CD4-positive, alpha-beta T cell treated with Interleukin-17A for 1 hour (primary cell): ENCODE data around the gene CCDC88A.
"Not testable (repeated sequence)": the region's sequence is repeated elsewhere in the genome, so short reads cannot be mapped to it uniquely, and the experiment has no call there.

ENCODE experiments used
- DNase-seq: peaks from one replicate; pipeline ENCODE4 v3.0.0-alpha.2; 2020

The CCDC88A gene

DNA sequence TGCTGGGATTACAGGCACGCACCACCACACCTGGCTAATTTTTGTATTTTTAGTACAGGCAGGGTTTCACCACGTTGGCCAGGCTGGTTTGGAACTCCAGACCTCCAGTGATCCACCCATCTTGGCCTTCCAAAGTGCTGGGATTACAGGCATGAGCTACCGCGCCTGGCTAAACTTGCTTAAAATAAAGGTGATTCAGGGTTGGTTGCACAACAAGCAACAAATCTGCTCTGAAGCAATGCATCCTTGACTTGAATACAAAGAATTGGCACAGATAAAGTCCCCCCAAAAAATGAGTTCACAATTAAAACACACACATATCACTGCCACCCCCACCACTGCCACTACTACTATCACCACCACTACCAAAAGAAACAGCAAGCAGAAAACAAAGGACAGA is 34.9 kb downstream of the CCDC88A start:
- DNase-seq: no peak

DNA sequence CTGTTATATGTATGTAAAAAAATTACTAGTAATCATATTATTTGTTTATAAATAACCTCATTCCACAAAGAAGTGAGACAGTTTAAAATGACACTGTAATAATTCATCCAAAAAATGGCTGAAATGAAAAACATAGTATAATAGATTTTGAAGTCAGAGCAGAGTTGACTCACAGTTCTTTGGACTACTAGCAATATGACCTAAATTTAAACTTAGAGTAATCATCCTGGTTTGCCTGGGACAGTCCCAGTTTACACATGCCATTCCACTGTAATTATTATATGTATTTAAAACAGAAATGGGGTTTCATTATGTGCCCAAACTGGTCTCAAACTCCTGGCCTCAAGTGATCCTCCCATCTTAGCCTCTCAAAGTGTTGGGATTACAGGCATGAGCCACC is 48.3 kb downstream of the CCDC88A start:
- no peak for DNase-seq

DNA sequence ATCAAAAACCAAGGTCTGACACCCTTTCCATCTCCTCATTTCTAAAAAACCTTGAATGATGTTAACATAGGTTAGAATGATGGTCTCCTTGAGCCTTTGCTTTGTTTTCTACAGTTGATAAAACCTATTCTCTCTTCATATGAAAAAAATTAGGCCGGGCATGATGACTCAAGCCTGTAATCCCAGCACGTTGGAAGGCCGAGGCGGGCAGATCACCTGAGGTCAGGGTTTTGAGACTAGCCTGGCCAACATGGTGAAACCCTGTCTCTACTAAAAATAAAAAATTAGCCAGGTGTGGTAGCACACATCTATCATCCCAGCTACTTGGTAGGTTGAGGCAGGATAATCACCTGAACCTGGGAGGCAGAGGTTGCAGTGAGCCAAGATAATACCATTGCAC is 49.4 kb downstream of the CCDC88A start:
- no peak for DNase-seq

DNA sequence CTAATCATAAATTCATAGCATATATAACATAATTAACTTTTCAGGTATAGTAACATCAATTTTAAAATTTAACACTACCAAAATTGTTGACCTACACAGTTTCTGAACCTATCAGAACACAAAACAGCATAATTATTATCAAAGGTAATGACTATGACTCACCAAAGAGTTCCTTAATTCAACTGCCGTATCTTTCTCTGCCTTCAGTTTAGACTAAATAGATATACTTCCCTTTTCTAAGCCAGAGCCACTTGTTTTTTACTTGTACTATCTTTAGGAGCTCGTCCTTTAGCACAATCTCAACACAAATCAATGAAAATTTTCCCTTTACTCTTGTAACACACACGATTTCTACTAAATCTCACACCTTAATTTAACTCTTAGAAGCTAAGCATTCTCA is 54.4 kb downstream of the CCDC88A start:
- DNase-seq: no peak

DNA sequence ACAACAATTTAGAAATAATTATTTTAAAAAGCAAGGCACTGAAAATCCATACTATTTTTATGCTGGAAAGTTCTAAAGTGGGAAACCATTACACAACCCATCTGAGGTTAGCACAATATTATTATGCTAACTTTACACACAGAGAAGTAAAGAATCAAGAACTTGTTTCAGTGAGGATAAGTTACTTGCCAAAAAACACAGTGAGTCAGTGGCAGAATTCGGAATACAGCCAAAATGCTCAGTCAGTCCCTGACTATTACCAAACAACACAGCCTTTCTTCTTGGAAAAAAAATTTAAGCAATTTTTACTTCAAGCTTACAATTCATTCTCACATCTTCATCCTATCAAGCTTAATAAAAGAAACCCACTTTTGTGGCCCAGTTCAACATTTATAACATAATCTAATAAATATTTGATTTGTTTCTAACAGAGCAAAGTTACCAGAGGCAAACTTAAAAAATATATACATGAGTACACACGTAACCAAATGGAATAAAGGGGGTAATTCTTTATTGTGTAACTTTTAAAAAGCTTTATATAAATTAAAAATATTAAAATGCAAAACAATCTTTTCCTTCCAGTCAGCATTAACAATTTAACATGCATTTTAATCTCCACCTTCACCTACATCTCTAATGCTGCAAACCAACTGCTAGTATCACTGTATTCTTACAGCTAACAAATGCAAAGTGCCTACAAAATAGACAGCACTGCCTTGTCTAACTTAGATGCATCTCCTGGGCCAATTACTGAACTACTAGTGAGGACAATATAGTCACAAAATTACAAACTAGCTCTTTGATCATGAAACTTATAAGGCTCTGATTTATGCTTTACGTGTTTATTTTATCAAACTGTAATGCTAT is 55.2 kb downstream of the CCDC88A start:
- no peak for DNase-seq

DNA sequence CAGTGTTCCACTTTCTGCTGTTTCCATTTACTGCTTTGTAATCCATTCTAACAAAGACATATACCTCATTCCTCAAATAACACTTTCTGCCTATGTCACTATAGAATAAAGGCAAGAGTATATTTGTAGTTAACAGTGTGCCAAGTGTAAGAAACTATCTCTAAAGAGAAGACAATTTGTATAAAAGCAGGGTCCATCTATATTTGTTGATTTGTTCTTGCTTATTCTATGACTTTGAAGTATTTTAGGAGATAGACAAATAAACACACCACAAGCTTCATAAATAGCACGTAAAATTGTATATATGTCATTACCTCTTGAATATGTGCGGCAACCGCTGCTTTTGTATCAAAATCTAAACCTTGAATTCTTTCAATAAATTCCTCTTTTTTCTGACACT is 56.0 kb downstream of the CCDC88A start:
- DNase-seq: no peak

DNA sequence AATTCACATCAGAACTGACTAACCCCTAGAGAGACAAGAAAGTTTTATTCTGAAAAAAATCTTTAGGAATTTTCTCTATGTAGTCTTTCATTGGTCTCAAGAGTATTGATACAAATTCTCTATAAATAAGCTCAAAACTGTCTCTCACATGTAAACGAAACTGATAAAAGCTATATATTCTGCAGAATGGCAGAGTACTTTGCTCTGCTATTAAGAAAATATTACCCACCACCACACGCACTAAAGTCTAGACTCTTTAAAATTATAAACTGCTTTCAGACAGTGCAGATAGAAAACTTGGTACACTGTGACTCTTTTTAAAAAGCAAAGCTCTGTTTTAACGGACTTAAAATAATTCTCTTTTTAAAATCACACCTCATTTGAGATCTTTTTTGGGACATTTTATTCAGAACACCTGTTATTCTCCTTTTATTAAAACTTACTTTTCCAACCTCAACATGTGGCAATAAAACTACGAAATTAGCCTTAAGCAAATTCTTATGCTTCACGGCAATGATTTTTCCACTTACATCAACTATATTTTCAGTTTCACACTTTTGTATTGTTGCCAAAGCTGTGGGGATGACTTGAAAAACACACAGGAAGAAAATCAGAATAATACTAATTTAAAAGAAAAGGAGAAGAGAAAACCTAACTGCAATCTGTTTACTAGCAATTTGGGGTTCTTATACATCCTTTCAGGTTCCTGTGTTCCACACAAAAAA is 58.0 kb downstream of the CCDC88A start:
- no peak for DNase-seq

DNA sequence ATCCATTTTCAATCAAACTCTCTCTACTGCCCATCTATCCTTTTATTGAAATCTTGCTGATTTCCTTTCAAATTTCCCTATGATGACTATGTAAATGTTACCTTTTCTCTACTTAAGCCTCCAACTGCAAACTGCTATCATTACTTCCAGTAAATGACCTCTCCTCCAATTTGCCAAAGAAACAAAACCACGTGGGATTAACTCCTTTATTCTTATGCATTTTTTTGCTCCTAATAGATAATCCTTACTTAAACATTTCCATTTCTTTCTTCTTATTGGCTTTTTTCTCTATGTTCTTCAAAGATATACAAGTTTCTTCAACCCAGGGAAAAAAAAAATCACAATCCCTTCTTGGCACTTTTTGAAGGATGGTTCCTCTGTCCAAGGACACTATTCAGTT is 61.2 kb downstream of the CCDC88A start:
- no peak for DNase-seq

DNA sequence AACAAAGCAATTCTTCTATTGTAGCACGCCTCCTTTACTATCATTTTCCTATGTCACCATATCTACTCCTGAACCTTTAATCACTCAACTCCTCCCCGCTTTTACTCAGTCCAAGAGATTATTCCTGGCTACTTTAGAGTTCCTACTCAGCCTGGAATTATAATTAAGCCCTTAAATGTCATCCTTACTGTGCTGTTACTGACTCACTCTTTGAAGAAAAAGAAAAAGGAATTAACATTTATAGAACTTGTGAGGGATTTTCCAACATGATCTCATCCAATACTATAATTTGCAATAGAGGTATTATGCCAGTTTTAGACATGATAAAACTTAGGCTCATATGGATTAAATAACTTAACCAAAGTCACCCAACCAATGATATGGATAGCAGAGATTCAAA is 61.7 kb downstream of the CCDC88A start:
- DNase-seq: no peak

DNA sequence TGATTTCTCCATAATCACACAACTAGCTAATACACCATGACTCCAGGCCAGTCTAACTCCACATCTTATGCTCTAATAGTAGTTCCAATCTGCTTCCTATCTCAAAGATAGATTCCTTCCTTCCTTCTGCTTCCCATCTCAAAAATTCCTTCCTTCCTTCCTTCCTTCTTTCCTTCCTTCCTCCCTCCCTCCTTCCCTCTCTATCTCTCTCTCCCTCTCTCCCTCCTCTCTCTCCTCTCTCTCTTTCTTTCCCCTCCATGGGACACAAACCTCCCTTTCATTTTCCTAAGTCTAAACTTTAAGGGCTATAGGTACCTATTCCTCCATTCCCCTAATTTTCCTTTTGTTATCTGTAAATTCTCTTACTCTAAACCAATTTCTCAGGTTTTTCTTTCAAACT is 62.5 kb downstream of the CCDC88A start:
- DNase-seq: no peak

DNA sequence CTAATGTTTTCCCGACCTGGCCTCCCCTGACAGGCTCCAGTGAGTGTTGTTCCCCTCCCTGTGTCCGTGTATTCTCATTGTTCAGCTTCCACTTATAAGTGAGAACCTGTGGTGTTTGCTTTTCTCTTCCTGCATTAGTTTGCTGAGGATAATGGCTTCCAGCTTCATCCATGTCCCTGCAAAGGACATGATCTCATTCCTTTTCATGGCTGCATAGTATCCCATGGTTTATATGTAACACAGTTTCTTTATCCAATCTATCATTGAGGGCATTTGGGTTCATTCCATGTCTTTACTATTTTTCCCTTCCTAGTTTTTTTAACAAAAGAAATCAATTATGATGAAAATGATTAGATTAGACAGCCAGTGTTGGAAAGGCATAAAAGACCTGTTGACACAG is 63.5 kb downstream of the CCDC88A start:
- not testable (repeated sequence) for DNase-seq

DNA sequence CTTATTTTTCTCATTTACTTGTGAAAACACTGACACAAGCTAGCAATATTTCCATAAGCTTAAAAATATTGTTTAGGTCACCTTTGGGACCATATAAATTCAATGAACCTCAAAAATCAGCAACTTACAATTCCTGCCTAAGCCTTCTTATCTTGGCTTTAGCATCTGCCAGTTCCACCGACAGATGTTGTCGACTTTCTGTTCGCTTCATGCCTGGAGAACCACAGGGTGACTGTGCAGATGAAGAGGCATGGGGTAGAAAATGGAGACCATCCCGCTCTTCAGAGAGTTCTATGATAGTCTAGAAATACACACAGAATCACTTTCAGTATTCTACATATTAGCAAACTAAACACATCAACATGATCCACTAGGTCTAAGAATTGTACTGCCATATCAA is 64.2 kb downstream of the CCDC88A start:
- no peak for DNase-seq

DNA sequence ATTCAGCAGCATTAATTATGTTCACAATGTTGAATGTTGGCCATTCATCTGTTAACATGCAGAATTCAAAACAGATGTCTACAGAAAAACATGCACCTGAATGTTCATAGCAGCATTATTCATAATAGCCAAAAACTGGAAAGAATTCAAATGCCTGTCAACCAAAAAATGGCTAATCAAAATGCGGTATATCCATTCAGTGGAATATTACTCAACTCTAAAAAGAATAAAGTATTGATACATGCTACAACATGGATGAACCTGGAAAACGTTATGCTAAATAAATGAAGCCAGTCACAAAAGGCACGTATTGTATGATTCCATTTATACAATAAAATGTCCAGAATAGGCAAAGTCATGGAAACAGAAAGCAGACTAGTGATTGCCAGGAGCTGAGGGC is 68.0 kb downstream of the CCDC88A start:
- DNase-seq: no peak

DNA sequence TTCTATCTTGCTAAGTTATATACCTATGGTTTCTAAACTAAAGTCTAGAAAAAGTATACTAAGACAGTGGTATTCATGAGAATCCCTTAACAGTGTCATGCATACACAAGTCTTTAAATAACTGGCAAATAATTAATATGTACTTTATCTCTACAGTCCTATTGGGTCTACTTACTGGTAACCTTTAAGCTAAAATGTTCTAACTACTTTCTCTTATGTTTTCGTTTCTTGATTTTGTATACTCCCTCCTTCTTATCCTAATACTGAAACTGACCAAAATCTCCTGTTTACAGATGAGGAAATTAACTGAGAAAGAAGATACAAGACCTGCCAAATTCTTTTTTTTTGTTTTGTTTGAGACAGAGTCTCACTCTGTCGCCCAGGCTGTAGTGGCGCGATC is 74.6 kb downstream of the CCDC88A start:
- no peak for DNase-seq

DNA sequence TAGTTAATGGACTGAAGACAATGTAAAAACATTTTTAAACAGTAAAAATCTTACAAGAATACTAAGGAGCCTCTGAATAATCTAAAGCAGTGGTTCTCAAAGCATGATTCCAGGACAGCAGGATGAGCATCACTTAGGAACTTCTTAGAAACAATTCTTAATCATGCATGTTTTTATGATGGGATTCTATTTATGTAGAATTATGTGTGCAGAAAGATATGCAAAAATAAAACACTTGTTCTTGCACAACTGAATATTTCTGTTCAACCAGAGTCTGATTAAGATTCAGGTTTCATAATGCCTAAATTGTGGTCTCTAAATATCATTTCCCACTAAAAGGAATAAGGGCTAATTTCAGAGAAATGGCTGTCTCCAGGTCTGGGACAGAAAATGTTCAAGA is 81.4 kb downstream of the CCDC88A start:
- no peak for DNase-seq

DNA sequence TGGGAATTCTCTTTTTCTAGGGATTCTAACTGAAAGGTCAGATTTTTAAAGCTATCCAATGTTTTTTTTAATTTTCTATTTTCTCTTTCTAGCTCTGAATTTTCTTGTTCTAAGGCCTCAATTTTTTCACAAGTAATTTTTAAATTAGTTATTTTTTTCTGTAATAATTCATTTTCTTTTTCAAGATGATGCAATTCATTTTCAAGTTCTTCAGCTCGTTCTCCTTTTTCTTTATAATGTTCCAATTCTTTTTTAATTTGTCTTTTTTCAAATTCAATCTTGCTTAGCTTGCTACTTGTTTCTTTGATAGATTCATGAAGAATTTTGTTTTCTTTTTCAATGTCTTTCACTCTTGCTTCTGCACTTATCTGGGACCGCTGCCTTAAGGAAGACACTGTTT is 84.9 kb downstream of the CCDC88A start:
- no peak for DNase-seq

DNA sequence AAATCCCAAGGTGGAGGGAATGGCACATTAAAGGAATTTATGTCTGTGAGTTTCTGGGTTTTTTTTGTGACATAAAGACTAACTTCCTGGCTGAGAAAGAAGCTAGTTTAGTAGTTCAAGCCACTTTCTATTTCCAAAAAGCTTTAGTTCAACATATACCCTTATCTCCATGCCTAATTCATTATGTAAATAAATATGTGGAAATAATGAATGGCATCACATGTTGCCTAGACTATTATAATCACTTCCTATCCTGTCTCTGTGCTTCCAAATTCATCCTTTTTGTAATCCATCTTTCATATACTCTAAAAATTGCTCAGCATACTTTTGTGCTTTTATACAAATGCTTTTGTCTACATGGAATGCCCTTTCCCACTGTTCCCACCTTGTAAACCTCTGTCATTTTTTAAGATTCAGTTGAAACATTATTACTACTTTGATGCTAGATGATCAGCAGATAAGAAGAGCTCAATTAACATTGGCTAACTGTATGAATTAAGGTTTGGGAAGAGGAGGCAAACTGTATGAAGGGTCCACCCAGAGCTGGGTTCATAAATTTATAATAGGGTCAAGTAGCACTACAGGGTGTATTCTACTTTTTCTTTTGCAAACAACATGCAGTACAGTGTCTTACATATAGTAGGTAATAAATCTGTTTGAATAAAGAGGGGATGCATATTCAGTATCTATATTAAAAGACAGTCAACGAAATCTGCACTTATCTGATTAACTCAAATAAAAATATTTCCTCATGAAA is 88.9 kb downstream of the CCDC88A start:
- DNase-seq: no peak

DNA sequence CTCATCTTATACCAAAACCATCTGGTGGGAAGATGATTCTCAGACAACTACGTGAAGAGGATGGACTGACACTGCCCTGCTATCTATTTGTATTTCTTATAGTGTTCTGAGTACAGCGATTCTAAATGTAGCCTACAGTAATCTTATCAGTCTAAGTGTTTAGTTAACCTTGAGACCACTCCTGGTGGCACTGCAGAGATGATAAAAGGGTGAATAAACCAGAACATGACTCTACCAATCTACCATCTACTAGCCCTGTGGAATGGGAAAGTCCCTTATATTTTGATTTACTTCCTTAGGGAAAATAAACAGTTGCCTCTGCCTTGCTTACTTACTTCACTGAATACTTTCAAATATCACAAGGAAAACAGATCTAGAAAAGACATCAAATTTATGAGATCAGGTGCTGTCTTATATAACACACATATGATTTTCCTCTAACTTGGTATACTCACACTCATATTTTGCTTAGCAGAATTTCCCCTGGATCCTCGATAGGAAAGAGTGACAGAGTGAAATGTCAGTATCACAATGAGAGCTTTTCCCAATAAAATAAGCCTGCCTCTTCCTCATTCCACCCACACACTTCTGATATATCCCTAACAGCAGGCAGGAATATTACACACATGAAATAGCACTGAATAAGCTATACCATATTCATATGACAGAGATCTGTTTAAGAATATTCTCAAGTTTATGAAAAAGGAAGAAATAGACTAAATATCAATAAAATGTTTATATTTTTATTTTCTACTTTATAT is 92.0 kb downstream of the CCDC88A start:
- no peak for DNase-seq

DNA sequence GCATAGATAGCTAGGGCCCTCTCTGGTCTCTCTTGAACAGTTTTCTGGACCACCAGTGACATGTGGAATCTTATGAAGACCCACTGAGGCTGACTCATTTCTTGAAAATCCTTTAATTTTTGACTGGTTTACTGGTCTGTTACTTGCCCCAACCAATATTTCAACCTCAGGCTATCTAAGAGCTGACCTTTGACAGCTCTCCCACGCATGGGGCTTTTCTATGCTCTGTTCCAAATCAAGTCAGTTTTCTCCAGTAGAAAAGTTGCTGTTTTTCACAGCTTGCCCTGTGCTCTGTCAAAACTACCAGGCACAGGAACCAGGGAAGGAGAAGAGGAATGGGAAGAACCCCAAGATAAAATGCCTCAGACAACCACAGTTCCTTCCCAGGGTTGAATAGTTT is 104.7 kb downstream of the CCDC88A start:
- DNase-seq: no peak

DNA sequence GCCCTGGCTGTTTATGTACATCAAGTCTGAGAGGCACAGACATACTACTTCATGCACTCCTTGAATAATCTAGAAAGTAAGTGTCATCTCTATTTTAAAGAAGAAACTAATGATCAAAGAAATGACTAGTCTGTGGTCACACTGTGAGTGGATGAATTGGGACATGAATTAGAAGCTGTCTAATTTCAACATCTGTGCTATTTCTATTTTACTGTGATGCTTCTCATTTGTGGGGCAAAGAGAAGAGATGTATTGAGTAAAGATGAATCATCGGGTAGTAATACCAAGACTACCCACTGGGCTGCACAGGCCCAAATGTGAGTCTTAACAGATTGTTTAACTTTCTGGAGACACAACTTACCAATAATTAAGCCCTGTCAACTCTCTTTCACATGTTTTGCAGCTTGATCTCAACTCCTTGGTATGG is 108.2 kb downstream of the CCDC88A start:
- no peak for DNase-seq

DNA sequence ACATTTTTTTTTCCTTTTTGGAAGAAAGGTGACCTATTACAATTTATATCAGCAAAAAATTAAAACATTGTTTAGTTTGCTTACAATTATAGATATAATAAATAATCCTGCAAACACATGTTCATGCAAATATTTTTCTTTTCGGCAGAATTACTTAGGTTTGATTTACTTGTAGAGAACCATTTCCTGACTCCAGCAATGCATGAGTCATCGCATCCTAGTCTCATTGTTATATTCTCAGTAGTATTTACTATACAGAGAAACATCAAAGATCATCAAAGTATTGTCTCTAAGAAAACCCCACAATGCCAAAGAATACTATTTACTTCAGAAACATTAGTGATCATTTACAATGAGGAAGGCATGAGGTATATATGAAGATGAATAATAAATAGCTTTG is 110.2 kb downstream of the CCDC88A start:
- no peak for DNase-seq

DNA sequence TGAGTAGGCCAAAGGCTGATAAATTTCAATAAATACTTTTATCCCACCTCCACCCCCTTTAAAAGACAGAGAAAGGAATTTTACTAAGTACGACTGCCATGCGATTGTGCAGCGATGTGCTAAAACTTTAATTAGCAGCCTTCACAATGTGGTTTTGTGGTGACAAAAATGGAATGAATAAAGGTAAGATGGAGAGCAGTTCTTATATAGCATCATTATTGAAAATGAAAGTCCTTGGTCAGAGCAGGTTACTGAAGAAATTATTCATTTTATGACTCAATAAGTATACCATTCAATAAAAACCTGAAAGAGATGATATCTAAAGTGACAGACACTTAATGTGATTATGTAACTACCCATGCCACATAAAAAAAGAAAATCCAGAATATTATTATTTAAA is 117.4 kb downstream of the CCDC88A start:
- peak; percentile 8 for DNase-seq

DNA sequence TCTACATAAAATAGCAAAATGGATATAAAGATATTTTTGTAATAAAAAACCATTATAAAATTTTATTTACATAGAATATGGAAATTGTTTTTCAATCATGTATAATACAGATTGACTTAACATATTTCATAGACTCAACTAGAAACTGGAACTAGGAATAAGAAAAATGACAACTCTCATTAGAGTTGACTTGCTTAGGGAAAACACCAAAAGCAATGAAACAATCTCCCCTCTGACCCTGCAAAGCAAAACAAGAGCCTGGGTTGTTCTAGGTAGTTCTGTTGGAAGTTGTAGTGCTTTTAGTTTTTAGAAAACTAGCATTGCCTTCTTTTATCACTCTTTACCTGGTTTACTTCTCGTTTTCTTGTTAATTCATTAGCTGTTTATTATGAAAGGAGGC is 118.4 kb downstream of the CCDC88A start:
- DNase-seq: no peak
